Suppressor macrophage (primary cell): ENCODE data around the gene RUNX1.

Source experiments
- DNase-seq, 4 experiments: peaks; one replicate each; pipeline ENCODE4 v3.0.0-alpha.2; 2020 to 2022

Gene RUNX1

DNA sequence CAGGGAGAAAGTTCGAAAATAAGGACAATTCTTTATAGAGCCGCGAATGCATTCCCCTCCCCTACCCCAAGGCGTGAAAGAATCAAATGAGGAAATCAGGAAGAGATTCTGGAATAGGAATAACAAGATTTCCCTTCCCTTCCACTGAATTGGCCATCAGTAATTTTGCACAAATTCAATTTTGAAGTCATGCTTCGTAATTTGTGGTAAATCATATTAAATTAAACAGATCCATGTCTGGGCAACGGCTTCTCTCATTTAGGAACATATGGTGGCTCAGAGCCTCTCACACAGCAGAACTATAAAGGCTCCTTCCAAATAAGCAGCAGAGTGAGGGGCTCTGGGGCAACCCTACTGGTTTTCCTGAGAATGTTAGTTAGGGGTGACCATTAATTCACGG is 227.4 kb downstream of the RUNX1 start:
- no peak for DNase-seq

DNA sequence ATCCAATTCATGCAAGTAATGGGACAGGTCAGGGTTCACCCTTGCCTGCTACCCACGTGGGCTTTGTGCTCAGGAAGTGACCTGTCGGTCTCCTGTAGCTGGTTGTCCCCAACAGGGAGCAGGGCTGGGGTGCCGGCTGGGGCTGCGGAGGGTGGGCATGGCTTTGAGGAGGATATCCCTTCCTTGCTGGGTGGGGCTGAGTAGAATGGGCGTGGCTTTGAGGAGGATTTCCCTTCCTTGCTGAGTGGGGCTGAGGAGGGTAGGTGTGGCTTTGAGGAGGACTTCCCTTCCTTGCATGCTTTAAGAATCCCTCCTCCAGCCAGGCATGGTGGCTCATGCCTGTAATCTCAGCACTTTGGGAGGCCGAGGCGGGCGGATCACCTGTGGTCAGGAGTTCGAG is 229.1 kb downstream of the RUNX1 start:
- DNase-seq: no peak

DNA sequence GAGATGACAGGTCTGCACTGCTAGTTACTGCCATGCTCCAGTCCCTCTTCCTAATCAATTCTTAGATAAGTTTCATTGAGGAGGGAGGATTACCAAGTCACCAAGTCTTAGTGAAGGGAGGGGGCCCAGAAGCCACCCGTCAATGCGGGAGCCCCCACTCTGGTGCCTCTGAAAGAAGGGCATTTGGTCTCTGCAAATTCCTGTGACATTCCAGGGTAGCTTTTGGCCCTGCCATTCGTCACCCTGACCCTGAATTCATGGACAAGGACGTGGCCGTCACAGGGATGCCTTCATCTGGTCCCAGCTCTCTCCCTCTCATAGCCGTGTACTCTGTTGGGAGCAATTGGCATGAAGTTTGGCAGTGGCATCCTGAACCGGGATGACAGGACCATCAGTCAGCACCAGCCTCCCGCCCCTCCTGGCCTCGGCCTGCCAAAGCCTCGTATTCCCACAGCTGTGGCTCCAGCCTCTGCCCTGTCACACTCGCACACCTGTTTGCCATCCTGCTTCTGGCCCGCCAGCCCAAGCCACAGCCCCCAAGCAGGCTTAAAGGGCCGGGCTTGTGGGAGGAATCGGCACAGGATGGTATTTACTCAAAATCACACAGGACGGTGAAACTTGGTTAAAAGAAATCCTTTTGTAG is 229.6 kb downstream of the RUNX1 start:
- no peak for DNase-seq

DNA sequence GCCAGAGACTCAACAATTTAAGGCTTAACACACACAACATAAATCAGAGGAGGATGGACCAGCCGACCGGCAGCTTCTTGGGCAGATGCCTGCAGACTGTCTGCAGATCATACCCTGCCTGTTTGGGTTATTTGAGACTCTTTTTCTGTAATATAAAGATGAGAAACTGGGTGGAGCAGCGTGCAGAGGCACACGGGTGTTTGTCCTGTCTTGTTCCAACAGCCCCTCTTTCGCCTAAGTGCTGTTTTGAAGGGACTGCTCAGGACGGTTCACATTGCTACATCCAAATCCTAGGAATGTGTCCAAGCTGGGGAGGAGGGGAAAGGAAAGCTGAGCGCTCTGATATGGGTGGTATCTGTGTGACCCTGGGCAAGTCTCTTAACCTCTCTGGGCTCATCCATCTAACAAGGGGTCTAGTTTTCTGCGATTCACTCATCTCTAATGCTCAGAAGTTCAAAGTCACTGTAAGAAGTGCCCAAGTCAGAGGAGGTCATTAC is 230.4 kb downstream of the RUNX1 start:
- DNase-seq: no peak

GRCh38 chr21:34817821-34818661 is 231.1 kb downstream of the RUNX1 start:
- no peak for DNase-seq

GRCh38 chr21:34815831-34816705 is 233.0 kb downstream of the RUNX1 start:
- DNase-seq: no peak

GRCh38 chr21:34814529-34814951 is 234.6 kb downstream of the RUNX1 start:
- DNase-seq: no peak

- peak in 2 of 4 experiments; percentile 19 to 38 for DNase-seq
Measured at GRCh38 chr21:34813266-34813894, 235.7 kb downstream of the RUNX1 start.

DNA sequence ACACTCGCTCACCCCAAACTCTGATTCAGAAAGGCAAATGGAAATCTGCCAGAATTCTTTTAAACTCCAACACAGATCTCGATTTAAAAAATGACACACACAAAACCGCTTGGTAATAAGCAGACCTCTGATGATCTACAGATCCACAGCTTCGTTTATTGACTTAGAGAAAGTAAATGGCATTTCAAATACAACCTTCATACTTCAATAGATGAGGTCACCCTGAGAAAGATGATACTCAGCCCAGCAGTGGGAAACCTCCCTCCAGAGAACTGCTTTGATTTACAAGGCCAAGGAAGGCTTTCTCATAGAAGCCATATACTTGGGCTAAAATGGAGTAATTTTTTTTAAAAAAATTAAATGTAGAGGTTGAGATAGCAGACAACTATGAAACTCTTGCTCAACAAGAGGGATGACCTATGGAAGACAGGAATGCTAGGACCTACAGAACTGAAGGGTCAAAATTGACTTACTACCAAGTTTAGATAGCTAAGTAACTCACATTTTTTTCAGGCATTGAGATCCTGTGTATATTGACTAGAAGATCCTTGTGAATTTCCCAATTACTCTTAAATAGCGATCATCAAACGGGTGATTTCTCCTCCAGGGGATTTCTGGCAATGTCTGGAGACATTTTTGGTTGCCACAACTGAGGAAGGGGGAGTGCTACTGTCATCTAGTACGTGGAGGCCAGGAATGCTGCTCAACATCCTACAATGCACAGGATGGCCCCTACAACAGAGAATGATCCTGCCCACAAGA is 236.4 kb downstream of the RUNX1 start:
- DNase-seq: no peak

GRCh38 chr21:34811368-34811767 is 237.7 kb downstream of the RUNX1 start:
- no peak for DNase-seq

DNA sequence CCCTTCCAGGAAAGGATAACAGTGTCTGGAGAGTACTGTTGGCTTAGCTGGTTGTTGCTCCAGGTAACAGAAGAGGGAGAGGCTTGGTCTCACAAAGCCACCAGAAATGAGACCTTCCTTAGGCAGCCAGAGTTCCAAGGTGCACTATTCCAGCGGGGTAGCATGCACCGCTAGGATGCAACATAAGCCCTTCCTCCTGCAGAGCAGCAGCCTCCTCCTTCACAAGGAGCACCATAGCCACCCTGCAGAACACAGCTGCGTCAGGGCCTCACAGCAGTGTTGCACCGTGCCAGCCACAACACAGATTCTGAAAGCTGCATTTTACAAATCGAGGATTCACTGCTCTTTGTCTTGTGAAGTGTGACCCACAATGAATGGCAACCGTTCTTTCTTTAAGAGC is 238.3 kb downstream of the RUNX1 start:
- no peak for DNase-seq

GRCh38 chr21:34809822-34810221 is 239.3 kb downstream of the RUNX1 start:
- DNase-seq: no peak

DNA sequence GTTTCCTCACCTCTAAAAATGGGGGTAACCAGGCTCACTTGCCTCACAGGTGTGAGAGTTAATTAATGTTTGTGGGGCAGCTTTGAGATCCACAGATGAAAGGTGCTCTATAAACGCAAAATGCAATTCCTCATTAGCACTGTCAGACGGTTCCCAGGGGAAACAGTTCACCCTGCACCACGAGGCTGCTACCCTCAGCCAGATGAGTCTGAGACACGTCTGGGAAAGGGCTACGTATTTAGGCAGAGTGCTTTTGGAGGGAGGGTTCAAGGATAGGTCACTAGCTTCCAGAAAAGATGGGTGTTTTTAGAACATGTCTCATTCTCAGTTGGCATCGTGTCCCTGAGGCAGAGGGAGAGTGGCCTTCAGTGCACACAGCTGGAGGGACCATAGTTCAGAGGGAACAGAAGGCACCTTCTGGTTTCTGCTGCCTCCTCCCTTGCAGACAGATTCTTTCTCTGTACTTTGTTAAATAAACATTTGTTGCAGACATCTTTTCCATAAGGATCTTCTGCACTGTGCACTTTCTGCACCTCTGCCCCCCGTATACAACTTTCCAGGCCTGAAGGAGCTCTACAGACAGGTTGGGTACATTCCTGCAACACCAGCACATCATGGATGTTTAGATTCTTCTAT is 240.4 kb downstream of the RUNX1 start:
- DNase-seq: peak; percentile 53 to 79 (median 63)

GRCh38 chr21:34807881-34808568 is 241.1 kb downstream of the RUNX1 start:
- peak; percentile 81 to 88 (median 82) for DNase-seq

- peak; percentile 69 to 88 (median 78) for DNase-seq
Measured at GRCh38 chr21:34807146-34807880, 241.8 kb downstream of the RUNX1 start.

- no peak for DNase-seq
Measured at GRCh38 chr21:34806423-34806822, 242.7 kb downstream of the RUNX1 start.

- DNase-seq: no peak
Measured at GRCh38 chr21:34805157-34805556, 243.9 kb downstream of the RUNX1 start.

GRCh38 chr21:34804584-34804983 is 244.5 kb downstream of the RUNX1 start:
- peak in 3 of 4 experiments; percentile 32 to 43 (median 38) for DNase-seq

DNA sequence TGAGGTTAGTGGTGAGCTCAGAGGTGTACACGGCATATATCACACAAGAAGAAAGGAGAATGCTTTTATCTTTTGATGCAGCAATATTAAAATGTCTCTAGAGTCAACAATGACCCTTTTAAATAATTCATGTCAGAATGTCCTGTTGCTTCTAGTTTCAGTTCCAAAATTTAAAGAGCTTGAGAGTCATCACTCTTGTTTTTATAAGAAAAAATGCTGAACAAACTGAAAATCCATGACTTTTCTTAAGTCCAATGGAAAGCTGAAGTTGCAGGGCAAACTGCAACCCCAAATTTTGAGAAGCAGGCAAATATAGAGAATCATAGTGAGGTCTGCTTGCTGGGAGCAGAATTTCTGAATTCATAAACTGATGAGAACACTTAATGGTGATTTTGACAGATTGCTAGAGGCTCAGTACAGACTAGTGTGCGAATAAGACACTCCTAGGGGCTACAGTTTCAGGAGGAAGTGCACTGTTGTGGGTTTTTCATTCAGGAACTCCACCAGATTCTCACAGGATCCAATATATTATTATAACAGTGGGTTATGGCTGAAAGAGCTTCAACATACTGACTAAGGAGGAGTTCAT is 245.2 kb downstream of the RUNX1 start:
- peak; percentile 35 to 77 (median 54) for DNase-seq
